Measurements from ENCODE around the gene ORC5. TPM values are rescaled to one million over a fixed set of nuclear protein-coding genes. Genes with fewer than 3 reads are reported as not detected.
A peak's percentile ranks its signal among the peaks of the same experiment; 100 is the strongest.

Gene ORC5
- 16.7 and 17.6 TPM in 2 replicates for total RNA-seq

DNA sequence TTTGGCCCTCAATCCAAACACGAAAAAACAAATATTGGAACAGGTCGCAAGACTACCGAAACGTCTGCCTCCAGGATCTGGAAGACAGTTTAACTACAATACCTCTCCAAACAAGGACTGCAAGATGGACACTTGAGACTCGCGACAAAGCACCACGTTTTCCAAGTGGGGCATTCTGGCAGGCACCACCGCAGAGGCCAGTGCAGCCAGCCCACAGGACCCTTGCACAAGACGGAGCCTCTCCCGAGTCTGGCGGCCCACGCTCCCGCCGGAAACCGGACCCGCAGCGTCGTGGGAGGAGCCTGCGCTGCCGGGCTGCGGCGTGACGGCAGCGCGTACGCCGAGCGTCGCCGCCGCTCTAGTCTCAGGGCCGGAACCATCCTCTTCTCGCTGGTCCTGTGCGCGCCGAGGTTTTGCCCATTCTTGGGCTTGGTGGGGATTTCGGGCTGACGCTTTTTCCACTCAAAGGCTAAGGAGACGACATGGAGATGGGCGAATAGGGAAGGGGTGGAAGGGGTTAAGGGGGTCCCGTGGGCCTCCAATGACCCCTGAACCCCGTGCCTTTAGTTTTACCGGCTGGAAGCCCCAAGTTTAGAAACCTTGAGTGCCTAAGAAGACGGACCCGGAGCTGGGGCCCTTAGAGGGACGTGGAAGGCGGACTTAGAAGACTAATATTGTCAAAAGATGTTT lies at the start of gene ORC5:
Gene ORC5, minus strand, starts transcription at position 283 of the 690 bp plus-strand sequence. Its CDS starts 109 bp downstream, at position 174.
- Histone ChIP-seq H3K27me3 (ENCODE audit: control insufficient read depth, insufficient read depth, low read length) (no peaks in the 10 kb centered on the region), H3K36me3 (ENCODE audit: control insufficient read depth, insufficient read depth, low read length) (peaks cover 1% of the 10 kb centered on the region), H3K4me3 (ENCODE audit: low read depth, low read length) (peak within 1 kb of the TSS; percentile 100)
- peak; percentile 44 for DNase-seq (ENCODE audit: low read depth)
- TF ChIP-seq, protein P1, sequence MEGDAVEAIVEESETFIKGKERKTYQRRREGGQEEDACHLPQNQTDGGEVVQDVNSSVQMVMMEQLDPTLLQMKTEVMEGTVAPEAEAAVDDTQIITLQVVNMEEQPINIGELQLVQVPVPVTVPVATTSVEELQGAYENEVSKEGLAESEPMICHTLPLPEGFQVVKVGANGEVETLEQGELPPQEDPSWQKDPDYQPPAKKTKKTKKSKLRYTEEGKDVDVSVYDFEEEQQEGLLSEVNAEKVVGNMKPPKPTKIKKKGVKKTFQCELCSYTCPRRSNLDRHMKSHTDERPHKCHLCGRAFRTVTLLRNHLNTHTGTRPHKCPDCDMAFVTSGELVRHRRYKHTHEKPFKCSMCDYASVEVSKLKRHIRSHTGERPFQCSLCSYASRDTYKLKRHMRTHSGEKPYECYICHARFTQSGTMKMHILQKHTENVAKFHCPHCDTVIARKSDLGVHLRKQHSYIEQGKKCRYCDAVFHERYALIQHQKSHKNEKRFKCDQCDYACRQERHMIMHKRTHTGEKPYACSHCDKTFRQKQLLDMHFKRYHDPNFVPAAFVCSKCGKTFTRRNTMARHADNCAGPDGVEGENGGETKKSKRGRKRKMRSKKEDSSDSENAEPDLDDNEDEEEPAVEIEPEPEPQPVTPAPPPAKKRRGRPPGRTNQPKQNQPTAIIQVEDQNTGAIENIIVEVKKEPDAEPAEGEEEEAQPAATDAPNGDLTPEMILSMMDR (IDR thresholded peaks at IDR 0.05; ENCODE audit: insufficient read depth, low read length, poor library complexity, severe bottlenecking): no peak

DNA sequence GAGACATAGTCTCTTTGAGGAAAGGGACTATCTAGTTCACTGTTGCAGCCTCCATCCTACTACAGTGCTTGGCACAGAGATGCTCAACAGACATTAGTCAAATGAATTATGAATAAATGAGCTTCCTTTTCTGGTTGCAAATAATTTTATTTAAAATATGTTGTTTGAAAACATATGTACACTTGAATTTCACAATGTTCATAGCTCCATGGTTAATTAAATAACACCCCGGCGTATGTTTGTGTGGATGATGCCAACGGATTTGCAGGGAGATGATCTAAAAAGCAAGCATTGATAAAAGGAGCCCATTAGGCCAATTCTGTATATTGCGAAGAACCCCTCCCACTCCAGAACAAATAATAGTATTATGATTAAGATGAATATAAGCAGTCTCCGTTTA lies 47.8 kb upstream of the ORC5 start:
- TF ChIP-seq, protein P1 (IDR thresholded peaks at IDR 0.05; ENCODE audit: insufficient read depth, low read length, poor library complexity, severe bottlenecking): no peak
- no peak for DNase-seq (ENCODE audit: low read depth)
- Histone ChIP-seq H3K4me3 (ENCODE audit: low read depth, low read length) (no peak overlapping the region), H3K36me3 (ENCODE audit: control insufficient read depth, insufficient read depth, low read length) (no peaks in the 10 kb centered on the region), H3K27me3 (ENCODE audit: control insufficient read depth, insufficient read depth, low read length) (no peaks in the 10 kb centered on the region)

DNA sequence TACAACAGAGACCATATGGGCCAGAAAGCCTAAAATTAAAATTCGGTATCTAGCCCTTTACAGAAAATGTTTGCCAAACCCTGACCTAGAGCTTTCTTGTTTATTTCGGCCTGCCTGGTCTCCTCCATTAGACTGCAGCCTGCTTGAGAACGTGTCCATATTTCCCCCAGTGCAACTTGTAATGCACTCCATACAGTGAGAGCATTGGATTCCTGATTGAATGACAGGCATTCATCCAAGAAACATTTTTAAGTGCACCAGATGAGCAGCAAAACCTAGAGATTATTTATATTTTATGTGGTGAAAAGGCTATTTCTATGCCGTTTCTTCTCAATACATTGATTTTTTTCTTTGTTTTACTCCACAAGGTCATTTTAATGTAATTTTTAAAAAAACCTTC lies 47.4 kb upstream of the ORC5 start:
- DNase-seq (ENCODE audit: low read depth): no peak
- H3K36me3 ChIP-seq (ENCODE audit: control insufficient read depth, insufficient read depth, low read length): no peaks in the 10 kb centered on the region
- no peak overlapping the region for H3K4me3 ChIP-seq (ENCODE audit: low read depth, low read length)
- no peaks in the 10 kb centered on the region for H3K27me3 ChIP-seq (ENCODE audit: control insufficient read depth, insufficient read depth, low read length)
- TF ChIP-seq, protein P1 (IDR thresholded peaks at IDR 0.05; ENCODE audit: insufficient read depth, low read length, poor library complexity, severe bottlenecking): no peak

DNA sequence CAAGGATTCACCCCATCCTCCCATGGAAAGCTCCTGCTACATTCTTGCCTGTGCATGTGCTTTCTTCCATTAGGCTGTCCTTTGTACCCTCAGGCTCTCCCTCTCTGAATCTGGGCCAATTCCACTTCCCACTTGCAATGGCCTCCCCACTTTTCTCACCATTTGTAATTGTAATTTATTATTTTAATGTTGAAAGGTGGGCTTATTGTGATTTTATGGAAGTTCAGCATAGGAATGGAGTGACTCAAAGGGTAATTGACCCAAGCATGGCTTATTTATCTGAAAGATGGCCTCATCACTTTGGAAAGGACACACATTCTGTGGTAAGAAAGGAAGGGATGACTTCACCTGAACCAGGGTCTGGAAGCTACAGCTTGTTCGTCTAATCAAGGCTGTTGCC lies 46.9 kb upstream of the ORC5 start:
- TF ChIP-seq, protein P1 (IDR thresholded peaks at IDR 0.05; ENCODE audit: insufficient read depth, low read length, poor library complexity, severe bottlenecking): no peak
- no peak overlapping the region for H3K4me3 ChIP-seq (ENCODE audit: low read depth, low read length)
- no peaks in the 10 kb centered on the region for H3K27me3 ChIP-seq (ENCODE audit: control insufficient read depth, insufficient read depth, low read length)
- DNase-seq (ENCODE audit: low read depth): no peak
- no peaks in the 10 kb centered on the region for H3K36me3 ChIP-seq (ENCODE audit: control insufficient read depth, insufficient read depth, low read length)

DNA sequence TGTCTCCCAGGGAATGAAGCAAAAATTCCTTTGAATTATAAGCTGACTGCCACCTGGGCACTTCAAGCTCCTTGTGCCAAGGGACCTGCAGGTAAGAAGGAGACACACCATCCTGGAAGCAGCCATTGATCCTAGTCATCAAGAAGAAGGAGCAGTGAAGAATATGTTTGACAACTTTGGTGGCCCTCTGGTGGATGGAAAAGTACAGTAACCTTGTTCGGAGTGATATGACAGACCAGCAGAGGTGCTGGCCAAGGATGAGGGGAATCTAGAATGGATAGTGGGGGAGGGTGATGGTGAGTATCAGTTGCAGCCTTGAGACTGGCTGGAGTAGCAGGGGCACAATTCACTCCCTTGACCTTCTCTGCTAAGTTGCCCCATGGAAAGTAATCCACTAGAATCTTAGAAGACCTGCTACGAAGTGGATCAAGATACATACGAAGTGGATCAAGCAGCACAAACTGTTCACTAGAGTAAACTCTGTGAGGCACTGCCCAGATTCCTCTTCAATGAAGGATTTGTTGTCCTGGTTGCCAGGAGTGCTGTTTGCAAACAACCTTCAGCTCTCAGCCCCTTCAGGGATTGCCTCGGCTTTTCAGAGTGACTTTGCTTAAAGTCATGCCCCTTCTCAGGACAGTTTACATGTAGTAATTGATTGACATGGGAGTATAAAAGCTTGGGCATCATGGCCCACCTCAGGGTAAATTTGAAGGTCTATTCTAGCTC lies 44.8 kb upstream of the ORC5 start:
- H3K27me3 ChIP-seq (ENCODE audit: control insufficient read depth, insufficient read depth, low read length): no peaks in the 10 kb centered on the region
- DNase-seq (ENCODE audit: low read depth): no peak

More for the DNA sequence above, 44.8 kb upstream of the ORC5 start:
- Histone ChIP-seq H3K36me3 (ENCODE audit: control insufficient read depth, insufficient read depth, low read length) (no peaks in the 10 kb centered on the region), H3K4me3 (ENCODE audit: low read depth, low read length) (no peak overlapping the region)
- TF ChIP-seq, protein P1 (IDR thresholded peaks at IDR 0.05; ENCODE audit: insufficient read depth, low read length, poor library complexity, severe bottlenecking): no peak

Data from kidney epithelial cell (primary cell).